Gastrocnemius medialis (tissue), 4 donors: ENCODE data around the gene DGKE. TPM values are rescaled to one million over a fixed set of nuclear protein-coding genes. Genes with fewer than 3 reads are reported as not detected.

Experiments
- ATAC-seq, 2 donors: fragments of 150-250 bp; one replicate each; pipeline ENCODE4 v1.9.1; 2016
- DNase-seq, 2 donors: peaks; one replicate each; pipeline ENCODE4 v3.0.0-alpha.2; 2019
- H3K27ac ChIP-seq, 4 donors: fragments of 200-600 bp; sonication (generic); 1 replicate in 1 of 4; 2 replicates in 3 of 4; pipeline ENCODE4 v1.5.1; 2016 to 2018; ENCODE audit warnings: mild to moderate bottlenecking in 2 of 4, moderate library complexity in 1 of 4
- H3K27me3 ChIP-seq, 3 donors: fragments of 200-600 bp; sonication (generic) in 2 of 3; 1 replicate in 1 of 3; 2 replicates in 2 of 3; pipeline versions ENCODE4 v1.5.1 to v1.6.0; 2016 to 2019; ENCODE audit warnings: mild to moderate bottlenecking in 1 of 3, moderate library complexity in 1 of 3
- H3K36me3 ChIP-seq, 2 donors: fragments of 200-600 bp; sonication (generic) in 1 of 2; one replicate each; pipeline ENCODE4 v1.5.1; 2017 to 2018
- H3K4me1 ChIP-seq, 2 donors: fragments of 200-600 bp; sonication (generic) in 1 of 2; one replicate each; pipeline ENCODE4 v1.5.1; 2016 to 2017; ENCODE audit warnings: mild to moderate bottlenecking in 2 of 2
- H3K4me3 ChIP-seq, 4 donors: fragments of 200-600 bp; sonication (generic) in 3 of 4; 1 replicate in 1 of 4; 2 replicates in 3 of 4; pipeline ENCODE4 v1.5.1; 2016 to 2019; ENCODE audit warnings: mild to moderate bottlenecking in 2 of 4
- H3K9me3 ChIP-seq, 3 donors: fragments of 200-600 bp; sonication (generic) in 2 of 3; 1 replicate in 1 of 3; 2 replicates in 2 of 3; pipeline ENCODE4 v1.5.1; 2016 to 2019
- POLR2A ChIP-seq, 2 donors: fragments of 450-650 bp; IDR thresholded peaks; one replicate each; pipeline ENCODE4 v1.6.1; 2017; ENCODE audit warnings: antibody characterized with exemption in 2 of 2, mild to moderate bottlenecking in 2 of 2, moderate library complexity in 2 of 2
- in situ Hi-C, 4 donors: fragments of 200-750 bp; cut with MboI; loops; one replicate each; pipeline versions ENCODE4 v1.15.0 to v1.8.0; 2017; ENCODE audit warnings: low sequenced_read_pairs in 4 of 4
- intact Hi-C: fragments of 100-400 bp; cut with DNase I; formaldehyde crosslinking; loops from one replicate; pipeline ENCODE4 v1.15.1; 2023; ENCODE audit warnings: low total_unique reads
- total RNA-seq, 4 donors: library from RNA; depleted of rRNA; stranded (reverse); fragments of >200 nt; gene quantifications; one replicate each; pipeline versions ENCODE4 v1.1.0 to v1.2.3, GENCODE V29; 2016
- TF ChIP-seq, protein P1 (sequence below), 5 experiments: fragments of 450-650 bp in 3 of 5; fragments of 200-600 bp in 2 of 5; sonication (generic) in 2 of 5; IDR thresholded peaks in 4 of 5; conservative IDR thresholded peaks in 1 of 5; 1 replicate in 4 of 5; 2 replicates in 1 of 5; pipeline ENCODE4 v1.5.1; 2016 to 2019; ENCODE audit warnings: antibody characterized with exemption in 5 of 5, mild to moderate bottlenecking in 3 of 5, moderate library complexity in 3 of 5

The DGKE gene
- total RNA-seq, 4 donors from 2014 or later = 0.53 to 3.0 (median 1.6) TPM

DNA sequence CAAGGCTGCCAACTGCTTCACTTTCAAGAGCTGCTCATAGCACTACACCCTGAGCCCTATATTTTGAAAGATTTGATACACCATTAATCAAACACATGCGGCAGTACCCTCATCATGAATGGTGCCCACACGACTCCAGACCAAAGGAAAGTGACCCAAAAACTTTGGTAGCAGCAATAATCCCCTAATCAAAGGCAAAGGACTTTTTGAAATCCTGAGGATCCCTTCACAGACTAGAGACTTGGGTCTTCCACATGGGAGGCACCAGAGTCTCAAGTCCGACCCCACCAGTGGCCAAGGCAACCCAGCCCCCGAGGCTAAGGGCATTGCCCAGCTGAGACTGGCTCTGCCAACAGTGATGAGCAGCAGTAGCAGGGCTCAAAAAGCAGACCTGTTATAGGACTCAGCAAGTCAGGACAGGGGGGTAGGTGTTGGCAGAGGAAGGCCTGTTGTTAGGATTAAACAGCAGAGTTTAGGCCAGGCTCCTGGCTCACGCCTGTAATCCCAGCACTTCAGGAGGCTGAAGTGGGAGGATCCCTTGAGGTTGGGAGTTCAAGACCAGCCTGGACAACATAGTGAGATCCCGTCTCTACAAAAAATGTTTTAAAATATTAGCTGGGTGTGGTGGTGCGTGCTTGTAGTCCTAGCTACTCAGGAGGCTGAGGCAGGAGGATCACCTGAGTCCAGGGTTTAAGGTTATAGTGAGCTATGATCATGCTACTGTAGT, 76.7 kb downstream of the DGKE start:
- peak overlapping the region; percentile 85 to 95 (median 87) for H3K27ac ChIP-seq
- no peaks in the 10 kb centered on the region for H3K27me3 ChIP-seq
- peak overlapping the region in 3 of 4 donors; percentile 19 to 75 (median 68) for H3K4me3 ChIP-seq
- intact Hi-C loops = loop anchor here (5.0 kb wide), 2 partner anchors 67 to 318 kb away; partner anchors contain the start of genes NOG and SCPEP1
- H3K4me1 ChIP-seq = peaks cover 56 to 61% of the 10 kb centered on the region in 2 donors
- DNase-seq (no peak), ATAC-seq (peak in 1 of 2 donors; percentile 0)
- H3K9me3 ChIP-seq = no peaks in the 10 kb centered on the region
- in situ Hi-C loops = no loop called here
- peaks cover 0 to 28% of the 10 kb centered on the region in 2 donors for H3K36me3 ChIP-seq
- TF ChIP-seq POLR2A (IDR thresholded peaks at IDR 0.05) = peak in 1 of 2 donors; percentile 7
- TF ChIP-seq, protein P1, sequence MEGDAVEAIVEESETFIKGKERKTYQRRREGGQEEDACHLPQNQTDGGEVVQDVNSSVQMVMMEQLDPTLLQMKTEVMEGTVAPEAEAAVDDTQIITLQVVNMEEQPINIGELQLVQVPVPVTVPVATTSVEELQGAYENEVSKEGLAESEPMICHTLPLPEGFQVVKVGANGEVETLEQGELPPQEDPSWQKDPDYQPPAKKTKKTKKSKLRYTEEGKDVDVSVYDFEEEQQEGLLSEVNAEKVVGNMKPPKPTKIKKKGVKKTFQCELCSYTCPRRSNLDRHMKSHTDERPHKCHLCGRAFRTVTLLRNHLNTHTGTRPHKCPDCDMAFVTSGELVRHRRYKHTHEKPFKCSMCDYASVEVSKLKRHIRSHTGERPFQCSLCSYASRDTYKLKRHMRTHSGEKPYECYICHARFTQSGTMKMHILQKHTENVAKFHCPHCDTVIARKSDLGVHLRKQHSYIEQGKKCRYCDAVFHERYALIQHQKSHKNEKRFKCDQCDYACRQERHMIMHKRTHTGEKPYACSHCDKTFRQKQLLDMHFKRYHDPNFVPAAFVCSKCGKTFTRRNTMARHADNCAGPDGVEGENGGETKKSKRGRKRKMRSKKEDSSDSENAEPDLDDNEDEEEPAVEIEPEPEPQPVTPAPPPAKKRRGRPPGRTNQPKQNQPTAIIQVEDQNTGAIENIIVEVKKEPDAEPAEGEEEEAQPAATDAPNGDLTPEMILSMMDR (IDR thresholded peaks at IDR 0.05 in 4 of 5, conservative IDR thresholded peaks at IDR 0.05 in 1 of 5) = no peak

DNA sequence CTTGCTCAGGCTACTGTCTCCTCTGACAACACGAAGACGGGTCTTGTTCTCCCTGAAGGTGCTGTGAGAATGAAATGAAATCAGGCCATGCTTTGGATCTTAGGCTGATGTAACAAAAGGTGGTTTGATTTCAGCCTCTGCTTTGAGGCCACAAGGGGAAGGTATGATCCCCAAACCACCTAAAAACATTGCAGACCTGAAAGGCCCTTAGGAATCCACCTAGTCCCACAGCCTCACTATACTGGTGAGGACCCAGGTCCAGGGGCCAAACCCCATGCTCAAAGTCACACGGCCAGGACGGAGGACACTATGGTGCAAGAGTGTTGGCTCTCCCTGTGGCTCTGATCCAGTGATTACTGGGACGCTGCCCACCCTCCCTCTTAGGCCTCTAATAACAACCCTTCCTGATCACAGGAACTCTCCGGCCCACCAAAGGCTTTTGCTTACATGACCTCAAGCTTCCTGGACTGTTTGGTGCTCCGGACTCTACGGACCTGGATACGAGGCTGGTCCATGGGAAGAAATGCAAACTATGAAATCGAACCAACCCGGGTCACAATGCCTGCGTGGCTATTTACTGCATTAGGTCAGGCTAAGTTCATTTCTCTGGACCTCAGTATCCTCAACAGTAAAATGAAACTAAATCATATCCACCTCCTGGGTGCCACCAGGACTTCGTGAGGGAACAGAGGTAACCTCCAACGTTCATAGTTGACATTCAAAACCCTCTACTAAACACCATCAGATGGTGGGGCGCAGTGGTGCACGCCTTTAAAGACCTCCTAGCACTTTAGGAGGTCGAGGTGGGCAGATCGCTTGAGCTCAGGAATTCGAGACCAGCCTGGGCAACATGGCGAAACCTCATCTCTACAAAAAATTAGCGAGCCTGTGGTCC, 78.4 kb downstream of the DGKE start:
- H3K4me3 ChIP-seq = peak overlapping the region; percentile 68 to 87 (median 74)
- DNase-seq (peak; percentile 72 to 86), ATAC-seq (peak; percentile 56 to 57)
- no peaks in the 10 kb centered on the region for H3K9me3 ChIP-seq
- TF ChIP-seq, protein P1 (IDR thresholded peaks at IDR 0.05 in 4 of 5, conservative IDR thresholded peaks at IDR 0.05 in 1 of 5) = no peak
- peak; percentile 32 to 44 for TF ChIP-seq POLR2A (IDR thresholded peaks at IDR 0.05)
- peak overlapping the region; percentile 85 to 95 (median 87) for H3K27ac ChIP-seq
- H3K4me1 ChIP-seq = peaks cover 62 to 64% of the 10 kb centered on the region in 2 donors
- intact Hi-C loops = loop anchor here (5.0 kb wide), 2 partner anchors 65 to 320 kb away; partner anchors contain the start of genes NOG and SCPEP1
- H3K36me3 ChIP-seq = peaks cover 0 to 11% of the 10 kb centered on the region in 2 donors
- in situ Hi-C loops = no loop called here
- no peaks in the 10 kb centered on the region for H3K27me3 ChIP-seq

DNA sequence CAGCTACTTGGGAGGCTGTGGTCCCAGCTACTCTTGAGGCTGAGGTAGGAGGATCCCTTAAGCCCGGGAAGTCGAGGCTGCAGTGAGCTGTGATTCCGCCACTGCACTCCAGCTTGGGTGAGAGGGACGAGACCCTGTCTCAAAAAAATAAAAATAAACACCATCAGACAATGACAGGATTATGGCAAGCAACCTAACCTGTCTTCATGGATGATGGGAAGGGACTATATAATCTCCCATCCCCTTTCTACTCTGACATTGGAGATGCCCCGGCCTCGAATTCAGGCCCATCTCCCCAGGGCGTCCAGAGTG, 79.0 kb downstream of the DGKE start:
- ATAC-seq (no peak), DNase-seq (no peak)
- no peaks in the 10 kb centered on the region for H3K9me3 ChIP-seq
- in situ Hi-C loops = no loop called here
- peak overlapping the region; percentile 85 to 95 (median 87) for H3K27ac ChIP-seq
- intact Hi-C loops = loop anchor here (5.0 kb wide), 2 partner anchors 64 to 321 kb away; partner anchors contain the start of genes NOG and SCPEP1
- H3K36me3 ChIP-seq = peaks cover 0 to 5% of the 10 kb centered on the region in 2 donors
- H3K27me3 ChIP-seq = no peaks in the 10 kb centered on the region
- H3K4me1 ChIP-seq = peaks cover 62 to 64% of the 10 kb centered on the region in 2 donors
- peak overlapping the region; percentile 68 to 87 (median 74) for H3K4me3 ChIP-seq
- TF ChIP-seq POLR2A (IDR thresholded peaks at IDR 0.05) = no peak
- TF ChIP-seq, protein P1 (IDR thresholded peaks at IDR 0.05 in 4 of 5, conservative IDR thresholded peaks at IDR 0.05 in 1 of 5) = no peak

DNA sequence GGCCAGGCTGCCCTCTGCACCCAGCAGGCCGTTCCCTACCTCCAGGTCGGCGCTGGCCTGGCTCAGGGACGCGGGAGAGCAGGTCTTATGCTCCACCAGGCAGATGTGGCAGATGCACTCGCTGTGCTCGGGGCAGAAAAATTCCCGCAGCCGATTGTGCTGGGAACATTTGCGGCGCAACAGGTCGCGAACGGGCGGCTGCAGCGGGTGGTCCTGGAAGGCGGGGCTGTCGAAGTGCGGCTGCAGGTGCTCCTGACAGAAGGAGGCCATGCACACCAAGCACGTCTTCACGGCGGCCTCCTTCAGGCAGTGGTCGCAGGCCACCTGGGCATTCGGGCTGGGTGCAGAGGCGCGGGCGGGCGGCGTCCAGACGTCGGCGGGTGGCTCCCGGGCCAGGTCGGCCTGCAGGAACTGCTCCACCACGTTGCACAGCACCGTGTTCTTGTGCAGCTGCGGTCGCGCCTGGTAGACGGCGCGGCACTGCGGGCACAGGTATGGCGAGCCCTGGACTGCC, 79.5 kb downstream of the DGKE start:
- Histone ChIP-seq H3K27me3 (no peaks in the 10 kb centered on the region), H3K9me3 (no peaks in the 10 kb centered on the region), H3K27ac (peak overlapping the region; percentile 85 to 95 (median 87)), H3K4me1 (peaks cover 60% of the 10 kb centered on the region in 2 donors), H3K4me3 (peak overlapping the region; percentile 68 to 87 (median 74)), H3K36me3 (peaks cover 0 to under 1% of the 10 kb centered on the region in 2 donors)
- in situ Hi-C loops = no loop called here
- DNase-seq (peak in 1 of 2 donors; percentile 19), ATAC-seq (peak; percentile 48 to 51)
- intact Hi-C loops = loop anchor here (5.0 kb wide), 2 partner anchors 64 to 321 kb away; partner anchors contain the start of genes NOG and SCPEP1
- TF ChIP-seq, protein P1 (IDR thresholded peaks at IDR 0.05 in 4 of 5, conservative IDR thresholded peaks at IDR 0.05 in 1 of 5) = no peak
- no peak for TF ChIP-seq POLR2A (IDR thresholded peaks at IDR 0.05)
